ENCODE results near the gene ZNF793. TPM values are rescaled to one million over a fixed set of nuclear protein-coding genes. Genes with fewer than 3 reads are reported as not detected.
A peak's percentile ranks its signal among the peaks of the same experiment; 100 is the strongest.

Gene ZNF793
- 1 to 10 TPM; 3.1 to 9.6 (median 4.3) TPM for total RNA-seq
- 7.3 TPM for total RNA-seq (2013)

GRCh38 chr19:37506387-37507166 is at the start of gene ZNF793:
ZNF793 (plus strand) TSS chr19:37506939; CDS start chr19:37523440, 16,501 bp downstream.
- peak; percentile 86 to 90 (median 87) for ATAC-seq
- Mint-ChIP-seq H3K36me3 (peaks cover 7% of the 10 kb centered on the region), H3K9me3 (no peaks in the 10 kb centered on the region), H3K27me3 (ENCODE audit: low read depth in 2 of 2) (no peaks in the 10 kb centered on the region), H3K4me1 (no peaks in the 10 kb centered on the region), H3K4me3 (no peak within 1 kb of the TSS), H3K27ac (no peak within 1 kb of the TSS)
- peaks cover 15% of the 10 kb centered on the region for H3K9me3 ChIP-seq (ENCODE audit: control insufficient read depth, insufficient read depth, low read length)
- intact Hi-C loops (cut with micrococcal nuclease): loop anchor here (1.0 to 2.0 kb wide), 3 partner anchors 37 to 296 kb away; partner anchors contain the start of genes ZNF540, ZNF570, ZNF571 and ZNF585B
- peak; percentile 72 to 87 for DNase-seq
- TF ChIP-seq CTCF (IDR thresholded peaks at IDR 0.05): no peak
- H3K4me1 ChIP-seq (ENCODE audit: control insufficient read depth, insufficient read depth, low read length): peaks cover 14% of the 10 kb centered on the region
- H3K36me3 ChIP-seq (ENCODE audit: control insufficient read depth, insufficient read depth, low read length): no peaks in the 10 kb centered on the region
- H3K27me3 ChIP-seq (ENCODE audit: control insufficient read depth, insufficient read depth, low read length): no peaks in the 10 kb centered on the region
- peak within 1 kb of the TSS; percentile 98 for H3K27ac ChIP-seq (ENCODE audit: low read length)
- 3% methylated on average over 40 of the region's 40 CpGs for WGBS (ENCODE audit: insufficient coverage)
- peak within 1 kb of the TSS; percentile 82 for H3K4me3 ChIP-seq (ENCODE audit: low read length)

GRCh38 chr19:37466277-37466797 is 40.4 kb upstream of the ZNF793 start:
- Mint-ChIP-seq H3K4me3 (peak overlapping the region; percentile 94), H3K36me3 (peaks cover 5% of the 10 kb centered on the region), H3K27me3 (ENCODE audit: low read depth in 2 of 2) (no peaks in the 10 kb centered on the region), H3K27ac (peak overlapping the region; percentile 97 to 99), H3K4me1 (peaks cover 35 to 49% of the 10 kb centered on the region in 2 donors), H3K9me3 (peaks cover 0 to 9% of the 10 kb centered on the region in 2 donors)
- Histone ChIP-seq H3K27ac (ENCODE audit: low read length) (peak overlapping the region; percentile 92), H3K36me3 (ENCODE audit: control insufficient read depth, insufficient read depth, low read length) (peaks cover 18% of the 10 kb centered on the region), H3K9me3 (ENCODE audit: control insufficient read depth, insufficient read depth, low read length) (peaks cover 9% of the 10 kb centered on the region), H3K27me3 (ENCODE audit: control insufficient read depth, insufficient read depth, low read length) (no peaks in the 10 kb centered on the region), H3K4me3 (ENCODE audit: low read length) (peak overlapping the region; percentile 89), H3K4me1 (ENCODE audit: control insufficient read depth, insufficient read depth, low read length) (peaks cover 31% of the 10 kb centered on the region)
- TF ChIP-seq CTCF (IDR thresholded peaks at IDR 0.05): no peak
- ATAC-seq (no peak), DNase-seq (no peak)
- intact Hi-C loops (cut with micrococcal nuclease): loop anchor here (2.0 to 5.0 kb wide), 5 partner anchors 134 to 859 kb away; partner anchors contain the start of genes ZNF382, ZNF585A, ZNF585B and ZNF607
- 46% methylated on average over 24 of the region's 25 CpGs for WGBS (ENCODE audit: insufficient coverage)

- peaks cover 0 to 9% of the 10 kb centered on the region in 2 donors for H3K9me3 Mint-ChIP-seq
- H3K4me3 Mint-ChIP-seq: peak within 1 kb of the TSS; percentile 94
- H3K27ac Mint-ChIP-seq: peak within 1 kb of the TSS; percentile 97 to 99
- H3K27me3 ChIP-seq (ENCODE audit: control insufficient read depth, insufficient read depth, low read length): no peaks in the 10 kb centered on the region
- H3K36me3 Mint-ChIP-seq: peaks cover 5% of the 10 kb centered on the region
- TF ChIP-seq CTCF (IDR thresholded peaks at IDR 0.05): no peak
- peaks cover 31% of the 10 kb centered on the region for H3K4me1 ChIP-seq (ENCODE audit: control insufficient read depth, insufficient read depth, low read length)
- DNase-seq (peak; percentile 86 to 96), ATAC-seq (peak; percentile 64 to 80 (median 67))
- under 1% methylated on average over 62 of the region's 62 CpGs for WGBS (ENCODE audit: insufficient coverage)
- peak within 1 kb of the TSS; percentile 89 for H3K4me3 ChIP-seq (ENCODE audit: low read length)
- H3K27ac ChIP-seq (ENCODE audit: low read length): peak within 1 kb of the TSS; percentile 92
- H3K36me3 ChIP-seq (ENCODE audit: control insufficient read depth, insufficient read depth, low read length): peaks cover 22% of the 10 kb centered on the region
- H3K27me3 Mint-ChIP-seq (ENCODE audit: low read depth in 2 of 2): no peaks in the 10 kb centered on the region
- peaks cover 9% of the 10 kb centered on the region for H3K9me3 ChIP-seq (ENCODE audit: control insufficient read depth, insufficient read depth, low read length)
- intact Hi-C loops (cut with micrococcal nuclease): loop anchor here (1.0 to 5.0 kb wide), 9 partner anchors 96 to 860 kb away; partner anchors contain the start of genes ZNF382, ZNF527, ZNF540 and ZNF571
- peaks cover 35 to 49% of the 10 kb centered on the region in 2 donors for H3K4me1 Mint-ChIP-seq
Observed at GRCh38 chr19:37466798-37467607, 39.7 kb upstream of the ZNF793 start, which contains the start of gene ZNF569. ZNF569 (minus strand) TSS chr19:37467444; CDS start chr19:37444921, 22,523 bp downstream.

Data from natural killer cell (primary cell).